Measurements from ENCODE around the gene GPX4.

DNA sequence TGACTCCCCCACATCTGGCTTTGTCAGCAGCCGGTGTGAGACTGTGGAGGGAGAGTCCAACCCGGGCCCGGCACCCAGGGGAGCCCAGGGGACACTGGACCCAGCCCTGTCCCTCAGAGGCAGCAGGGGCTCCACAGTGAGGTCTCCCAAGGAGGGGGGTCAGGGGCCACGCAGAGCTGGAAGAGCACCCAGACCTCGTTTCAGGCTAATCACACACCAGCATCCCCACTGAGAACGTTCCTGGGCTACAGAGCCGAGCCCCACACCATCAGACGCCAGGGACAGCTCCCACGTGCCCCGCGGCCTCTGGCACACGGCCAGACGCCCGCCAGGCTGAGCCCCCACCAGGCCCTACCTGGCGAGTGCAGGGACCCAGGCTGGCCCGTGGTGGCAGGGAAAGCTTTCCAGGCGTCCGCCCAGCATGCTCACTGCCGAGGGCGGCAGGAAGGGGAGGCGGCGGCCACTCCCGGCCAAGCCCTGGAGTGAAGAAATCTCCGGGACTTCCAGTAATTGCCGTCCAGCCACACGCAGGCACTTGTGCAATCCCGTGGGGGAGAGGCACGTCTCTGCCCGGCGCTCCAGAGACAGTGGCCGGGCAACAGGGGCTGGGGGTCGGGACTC lies 51.0 kb downstream of the GPX4 start:
- TF ChIP-seq, protein P1, sequence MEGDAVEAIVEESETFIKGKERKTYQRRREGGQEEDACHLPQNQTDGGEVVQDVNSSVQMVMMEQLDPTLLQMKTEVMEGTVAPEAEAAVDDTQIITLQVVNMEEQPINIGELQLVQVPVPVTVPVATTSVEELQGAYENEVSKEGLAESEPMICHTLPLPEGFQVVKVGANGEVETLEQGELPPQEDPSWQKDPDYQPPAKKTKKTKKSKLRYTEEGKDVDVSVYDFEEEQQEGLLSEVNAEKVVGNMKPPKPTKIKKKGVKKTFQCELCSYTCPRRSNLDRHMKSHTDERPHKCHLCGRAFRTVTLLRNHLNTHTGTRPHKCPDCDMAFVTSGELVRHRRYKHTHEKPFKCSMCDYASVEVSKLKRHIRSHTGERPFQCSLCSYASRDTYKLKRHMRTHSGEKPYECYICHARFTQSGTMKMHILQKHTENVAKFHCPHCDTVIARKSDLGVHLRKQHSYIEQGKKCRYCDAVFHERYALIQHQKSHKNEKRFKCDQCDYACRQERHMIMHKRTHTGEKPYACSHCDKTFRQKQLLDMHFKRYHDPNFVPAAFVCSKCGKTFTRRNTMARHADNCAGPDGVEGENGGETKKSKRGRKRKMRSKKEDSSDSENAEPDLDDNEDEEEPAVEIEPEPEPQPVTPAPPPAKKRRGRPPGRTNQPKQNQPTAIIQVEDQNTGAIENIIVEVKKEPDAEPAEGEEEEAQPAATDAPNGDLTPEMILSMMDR (IDR thresholded peaks at IDR 0.05): no peak
- TF ChIP-seq POLR2AphosphoS5 (IDR thresholded peaks at IDR 0.05) (peak; percentile 60 to 88 (median 75)), POLR2A (IDR thresholded peaks at IDR 0.05) (no peak), EP300 (IDR thresholded peaks at IDR 0.05) (peak in 3 of 4 donors; percentile 66 to 91 (median 69))
